HCT116 (cell line): ENCODE data around the gene GALNT13. TPM values are rescaled to one million over a fixed set of nuclear protein-coding genes. Genes with fewer than 3 reads are reported as not detected.

Experiments
- ATAC-seq: fragments of 200-7000 bp; cut with Tn5 transposase; 2 replicates; pipeline ENCODE4 v1.9.1; 2020; ENCODE audit warnings: mild to moderate bottlenecking, moderate library complexity
- BruUV-seq: library from RNA; stranded (reverse); fragments of 400-500 nt; replicated peaks from 2 replicates; lab custom pipeline; 2021; lab: Mats Ljungman, UMichigan
- CTCF ChIA-PET: fragments of 300-600 bp; sonication (Branson Sonifier 250); formaldehyde crosslinking; loops from one replicate; lab custom pipeline; 2021; ENCODE audit warnings: antibody characterized with exemption; lab: Charles Lee
- POLR2A ChIA-PET: fragments of 300-600, 350-600 bp; sonication (Branson Sonifier 250); formaldehyde crosslinking; loops from one replicate; lab custom pipeline; 2021; ENCODE audit warnings: antibody characterized with exemption; lab: Charles Lee
- RAD21 ChIA-PET, 2 experiments: fragments of 300-600 bp; sonication (Branson Sonifier 250); formaldehyde crosslinking; loops; one replicate each; lab custom pipeline; 2023; ENCODE audit warnings: low total read pairs in 2 of 2; ENCODE audit not compliant: uncharacterized antibody in 2 of 2, unreplicated experiment in 2 of 2, low non-redundant PET in 1 of 2; lab: Charles Lee
- DNase-seq: peaks from one replicate; pipeline ENCODE4 v3.0.0-alpha.2; 2010; ENCODE audit warnings: low read depth, low spot score
- H2AFZ ChIP-seq: fragments of 200-600 bp; shearing (Covaris generic), sonication (generic); 2 replicates; pipeline ENCODE4 v1.6.1; 2017; ENCODE audit warnings: low read depth, mixed run types, mixed read lengths, antibody characterized with exemption, low read length; ENCODE audit not compliant: poor library complexity, severe bottlenecking
- H3K27ac ChIP-seq: 2 replicates; pipeline ENCODE4 v1.5.1; 2012; ENCODE audit warnings: low read depth, low read length
- H3K27me3 ChIP-seq: fragments of 200-600 bp; sonication (generic); 2 replicates; pipeline ENCODE4 v1.6.1; 2016; ENCODE audit warnings: mixed run types, low read length, mixed read lengths; ENCODE audit not compliant: insufficient read depth
- H3K36me3 ChIP-seq, 2 experiments: fragments of 200-500 bp in 1 of 2; fragments of 200-600 bp in 1 of 2; sonication (Bioruptor generic) in 1 of 2; sonication (generic) in 1 of 2; 2 replicates each; pipeline versions ENCODE4 v1.5.1 to v1.6.1; 2014 to 2016; ENCODE audit warnings: low read length in 2 of 2, inconsistent platforms in 1 of 2, mixed read lengths in 1 of 2, mixed run types in 1 of 2; ENCODE audit not compliant: insufficient read depth in 2 of 2, control insufficient read depth in 1 of 2
- H3K4me1 ChIP-seq, 2 experiments: fragments of 200-600 bp in 1 of 2; sonication (generic) in 1 of 2; 2 replicates each; pipeline versions ENCODE4 v1.5.1 to v1.6.1; 2012 to 2017; ENCODE audit warnings: low read length in 2 of 2, inconsistent platforms in 1 of 2, mild to moderate bottlenecking in 1 of 2, mixed read lengths in 1 of 2, mixed run types in 1 of 2, moderate library complexity in 1 of 2; ENCODE audit not compliant: insufficient read depth in 2 of 2, control insufficient read depth in 1 of 2
- H3K4me2 ChIP-seq: fragments of 200-600 bp; sonication (generic); 2 replicates; pipeline ENCODE4 v1.6.1; 2017; ENCODE audit warnings: mixed run types, low read length, mixed read lengths
- H3K4me3 ChIP-seq, 2 experiments: fragments of 200-600 bp in 1 of 2; sonication (generic) in 1 of 2; replicated peaks in 1 of 2; 2 replicates each; pipeline ENCODE4 v1.5.1; 2011 to 2016; ENCODE audit warnings: low read length in 2 of 2, control low read depth in 1 of 2, low read depth in 1 of 2, mild to moderate bottlenecking in 1 of 2, mixed read lengths in 1 of 2, mixed run types in 1 of 2
- H3K79me2 ChIP-seq: fragments of 200-600 bp; sonication (generic); 2 replicates; pipeline ENCODE4 v1.6.1; 2017; ENCODE audit warnings: mild to moderate bottlenecking, mixed run types, low read length, moderate library complexity, mixed read lengths; ENCODE audit not compliant: insufficient read depth
- H3K9ac ChIP-seq: fragments of 200-600 bp; sonication (generic); 2 replicates; pipeline ENCODE4 v1.6.1; 2016; ENCODE audit warnings: low read length, mixed read lengths
- H3K9me2 ChIP-seq: fragments of 200-600 bp; sonication (generic), shearing (Covaris generic); 2 replicates; pipeline ENCODE4 v1.6.1; 2017; ENCODE audit warnings: mixed run types, mild to moderate bottlenecking, moderate library complexity; ENCODE audit not compliant: insufficient read depth
- H3K9me3 ChIP-seq, 2 experiments: fragments of 200-500 bp in 1 of 2; fragments of 200-600 bp in 1 of 2; sonication (Bioruptor generic) in 1 of 2; sonication (generic) in 1 of 2; 2 replicates each; pipeline ENCODE4 v1.6.1; 2014 to 2017; ENCODE audit warnings: low read length in 2 of 2, mixed read lengths in 2 of 2, inconsistent platforms in 1 of 2, low read depth in 1 of 2, mild to moderate bottlenecking in 1 of 2, mixed run types in 1 of 2, moderate library complexity in 1 of 2; ENCODE audit not compliant: control insufficient read depth in 1 of 2, insufficient read depth in 1 of 2
- H4K20me1 ChIP-seq: fragments of 200-600 bp; sonication (generic), shearing (Covaris generic); 2 replicates; pipeline ENCODE4 v1.6.1; 2017; ENCODE audit warnings: mixed run types, mild to moderate bottlenecking, moderate library complexity; ENCODE audit not compliant: insufficient read depth
- ATF3 ChIP-seq: IDR thresholded peaks from 2 replicates; pipeline ENCODE4 v1.6.1; 2012
- CBX3 ChIP-seq: IDR thresholded peaks from 2 replicates; pipeline ENCODE4 v1.6.1; 2012; ENCODE audit warnings: low read depth
- CEBPB ChIP-seq: IDR thresholded peaks from 2 replicates; pipeline ENCODE4 v1.6.1; 2012; ENCODE audit warnings: low read depth
- ELF1 ChIP-seq: IDR thresholded peaks from 2 replicates; pipeline ENCODE4 v1.6.1; 2012; ENCODE audit warnings: low read depth, borderline replicate concordance
- EZH2 ChIP-seq: fragments of 200-600 bp; sonication (generic); IDR thresholded peaks from 2 replicates; pipeline ENCODE4 v1.6.1; 2017; ENCODE audit warnings: antibody characterized with exemption, mixed run types
- JUND ChIP-seq: IDR thresholded peaks from 2 replicates; pipeline ENCODE4 v1.6.1; 2012
- MAX ChIP-seq: IDR thresholded peaks from 2 replicates; pipeline ENCODE4 v1.6.1; 2012
- POLR2A ChIP-seq: IDR thresholded peaks from 2 replicates; pipeline ENCODE4 v1.7.0; 2011; ENCODE audit warnings: borderline replicate concordance; ENCODE audit not compliant: insufficient read depth, insufficient read length; ENCODE audit errors: extremely low read depth
- RAD21 ChIP-seq: IDR thresholded peaks from 2 replicates; pipeline ENCODE4 v1.6.1; 2012; ENCODE audit warnings: low read depth, mild to moderate bottlenecking
- REST ChIP-seq: IDR thresholded peaks from 2 replicates; pipeline ENCODE4 v1.6.1; 2012; ENCODE audit warnings: low read depth
- SP1 ChIP-seq: IDR thresholded peaks from 2 replicates; pipeline ENCODE4 v1.6.1; 2012; ENCODE audit warnings: low read depth
- SRF ChIP-seq: IDR thresholded peaks from 2 replicates; pipeline ENCODE4 v1.6.1; 2012; ENCODE audit warnings: low read depth
- TCF7L2 ChIP-seq: IDR thresholded peaks from 2 replicates; pipeline ENCODE4 v1.7.0; 2011; ENCODE audit warnings: borderline replicate concordance, inconsistent platforms; ENCODE audit not compliant: insufficient read depth, insufficient read length; ENCODE audit errors: extremely low read depth
- YY1 ChIP-seq: IDR thresholded peaks from 2 replicates; pipeline ENCODE4 v1.6.1; 2011; ENCODE audit warnings: low read length, low read depth, moderate library complexity, mild to moderate bottlenecking; ENCODE audit not compliant: insufficient replicate concordance; ENCODE audit errors: extremely low read depth
- ZBTB33 ChIP-seq: IDR thresholded peaks from 2 replicates; pipeline ENCODE4 v1.6.1; 2011; ENCODE audit warnings: mild to moderate bottlenecking, low read length, moderate library complexity; ENCODE audit not compliant: insufficient replicate concordance; ENCODE audit errors: extremely low read depth
- ZFX ChIP-seq: fragments of 450-650 bp; IDR thresholded peaks from 2 replicates; pipeline ENCODE4 v1.6.1; 2017
- ZNF274 ChIP-seq: fragments of 200-500 bp; sonication (Bioruptor generic); IDR thresholded peaks from 2 replicates; pipeline ENCODE4 v1.6.1; 2014; ENCODE audit warnings: mild to moderate bottlenecking, low read depth, low read length, inconsistent platforms
- intact Hi-C: fragments of 100-400 bp; cut with micrococcal nuclease; formaldehyde crosslinking; loops from 2 replicates; pipeline ENCODE4 v1.10.0; 2022
- total RNA-seq: library from RNA; stranded (reverse); gene quantifications from one replicate; pipeline ENCODE4 v1.2.1, GENCODE V29; 2021; ENCODE audit not compliant: unreplicated experiment

The GALNT13 gene
- total RNA-seq, 1 experiment from 2014 or later = 0.44 TPM

GRCh38 chr2:153834662-153835061 lies 37.1 kb upstream of the GALNT13 start:
- ATAC-seq (no peak), DNase-seq (no peak)
- Histone ChIP-seq H3K9ac (no peak overlapping the region), H2AFZ (no peak overlapping the region), H3K36me3 (no peaks in the 10 kb centered on the region), H3K9me3 (no peaks in the 10 kb centered on the region), H3K79me2 (no peaks in the 10 kb centered on the region), H3K4me2 (no peak overlapping the region), H3K27ac (no peak overlapping the region), H4K20me1 (no peaks in the 10 kb centered on the region), H3K4me1 (no peaks in the 10 kb centered on the region), H3K27me3 (no peaks in the 10 kb centered on the region), H3K9me2 (no peaks in the 10 kb centered on the region), H3K4me3 (no peak overlapping the region)
- BruUV-seq = no TSS peak
- RAD21 ChIA-PET = no interaction called here
- CTCF ChIA-PET = no interaction called here
- POLR2A ChIA-PET = no interaction called here
- intact Hi-C loops = no loop called here
- TF ChIP-seq JUND (no peak), MAX (no peak), CEBPB (no peak), ZNF274 (no peak), YY1 (no peak), CBX3 (no peak), EZH2 (no peak)

- no peaks in the 10 kb centered on the region for H3K36me3 ChIP-seq
- DNase-seq (no peak), ATAC-seq (no peak)
- BruUV-seq = no TSS peak
- CTCF ChIA-PET = no interaction called here
- no peak overlapping the region for H3K27ac ChIP-seq
- H3K9me3 ChIP-seq = no peaks in the 10 kb centered on the region
- no peaks in the 10 kb centered on the region for H3K79me2 ChIP-seq
- no peaks in the 10 kb centered on the region for H3K9me2 ChIP-seq
- no peak overlapping the region for H3K4me2 ChIP-seq
- H3K27me3 ChIP-seq = no peaks in the 10 kb centered on the region
- no peak overlapping the region for H3K4me3 ChIP-seq
- no peaks in the 10 kb centered on the region for H4K20me1 ChIP-seq
- H3K9ac ChIP-seq = no peak overlapping the region
- intact Hi-C loops = no loop called here
- no peak overlapping the region for H2AFZ ChIP-seq
- POLR2A ChIA-PET = no interaction called here
- RAD21 ChIA-PET = no interaction called here
- H3K4me1 ChIP-seq = no peaks in the 10 kb centered on the region
- TF ChIP-seq CBX3 = no peak
- no peak for TF ChIP-seq ZBTB33
- no peak for TF ChIP-seq REST
- TF ChIP-seq ELF1 = no peak
- TF ChIP-seq SRF = no peak
- no peak for TF ChIP-seq YY1
- no peak for TF ChIP-seq RAD21
- no peak for TF ChIP-seq ZFX
- no peak for TF ChIP-seq JUND
- no peak for TF ChIP-seq ATF3
- TF ChIP-seq POLR2A = no peak
- no peak for TF ChIP-seq TCF7L2
- TF ChIP-seq SP1 = no peak
Observed at GRCh38 chr2:153858250-153858649, 13.5 kb upstream of the GALNT13 start.
